ENCODE measurements around the gene ECT2.

GRCh38 chr3:172786036-172786435 lies 35.5 kb downstream of the ECT2 start:
- TF ChIP-seq CTCF (optimal IDR thresholded peaks at IDR 0.05 in 1 of 3, IDR thresholded peaks at IDR 0.05 in 1 of 3, conservative IDR thresholded peaks at IDR 0.05 in 1 of 3; ENCODE audit: extremely low read depth in 1 of 3, insufficient read depth in 2 of 3, low read length in 3 of 3) (no peak), EZH2 (IDR thresholded peaks at IDR 0.05; ENCODE audit: low read length) (no peak)

Measured in keratinocyte (primary cell).